Astrocyte (in vitro differentiated cells and primary cell): Measurements from ENCODE around the gene FAM217A. TPM values are rescaled to one million over a fixed set of nuclear protein-coding genes. Genes with fewer than 3 reads are reported as not detected.

Experiments used
- DNase-seq: peaks from one replicate; pipeline ENCODE4 v3.0.0-alpha.2; 2010; ENCODE audit warnings: low read depth
- FAIRE-seq: peaks from 2 replicates; lab custom pipeline; 2011; peaks lifted over from hg19 to GRCh38; lab: Jason Lieb, UNC
- H2AFZ ChIP-seq: 2 replicates; pipeline ENCODE4 v1.6.0; 2012; ENCODE audit warnings: low read depth, low read length, inconsistent platforms
- H3K27ac ChIP-seq: 2 replicates; pipeline ENCODE4 v1.5.1; 2011; ENCODE audit warnings: low read depth, low read length, inconsistent platforms
- H3K27me3 ChIP-seq: 2 replicates; pipeline ENCODE4 v1.6.0; 2011; ENCODE audit warnings: low read length, inconsistent platforms; ENCODE audit not compliant: insufficient read depth
- H3K36me3 ChIP-seq: 2 replicates; pipeline ENCODE4 v1.5.1; 2011; ENCODE audit warnings: low read length, inconsistent platforms; ENCODE audit not compliant: insufficient read depth
- H3K4me1 ChIP-seq: 2 replicates; pipeline ENCODE4 v1.5.1; 2011; ENCODE audit warnings: low read length, inconsistent platforms; ENCODE audit not compliant: insufficient read depth
- H3K4me2 ChIP-seq: 2 replicates; pipeline ENCODE4 v1.6.0; 2012; ENCODE audit warnings: low read length, inconsistent platforms
- H3K4me3 ChIP-seq: 2 replicates; pipeline ENCODE4 v1.5.1; 2011; ENCODE audit warnings: low read depth, mild to moderate bottlenecking, low read length, inconsistent platforms; ENCODE audit not compliant: insufficient read depth
- H3K79me2 ChIP-seq: 2 replicates; pipeline ENCODE4 v1.6.0; 2012; ENCODE audit warnings: mild to moderate bottlenecking, low read length, inconsistent platforms; ENCODE audit not compliant: insufficient read depth
- H3K9ac ChIP-seq: 2 replicates; pipeline ENCODE4 v1.6.0; 2012; ENCODE audit warnings: mild to moderate bottlenecking, low read length, inconsistent platforms
- H3K9me3 ChIP-seq: 2 replicates; pipeline ENCODE4 v1.5.1; 2012; ENCODE audit warnings: low read depth, mild to moderate bottlenecking, low read length, inconsistent platforms; ENCODE audit not compliant: insufficient read depth
- H4K20me1 ChIP-seq: 2 replicates; pipeline ENCODE4 v1.6.0; 2012; ENCODE audit warnings: low read length, inconsistent platforms; ENCODE audit not compliant: insufficient read depth
- H3K27ac Mint-ChIP-seq: one replicate; pipeline ENCODE4 v1.8.0; 2021; ENCODE audit warnings: mild to moderate bottlenecking, mixed read lengths; ENCODE audit not compliant: unreplicated experiment
- H3K27me3 Mint-ChIP-seq: one replicate; pipeline ENCODE4 v1.8.0; 2021; ENCODE audit warnings: low read depth, mixed read lengths; ENCODE audit not compliant: unreplicated experiment
- H3K36me3 Mint-ChIP-seq: one replicate; pipeline ENCODE4 v1.8.0; 2021; ENCODE audit warnings: low read depth, mixed read lengths; ENCODE audit not compliant: unreplicated experiment
- H3K4me1 Mint-ChIP-seq: one replicate; pipeline ENCODE4 v1.8.0; 2021; ENCODE audit warnings: low read depth, mixed read lengths; ENCODE audit not compliant: unreplicated experiment
- H3K4me3 Mint-ChIP-seq: one replicate; pipeline ENCODE4 v1.8.0; 2021; ENCODE audit warnings: mild to moderate bottlenecking, moderate library complexity, mixed read lengths; ENCODE audit not compliant: unreplicated experiment
- H3K9me3 Mint-ChIP-seq: one replicate; pipeline ENCODE4 v1.8.0; 2021; ENCODE audit warnings: mild to moderate bottlenecking, mixed read lengths; ENCODE audit not compliant: unreplicated experiment
- EZH2 ChIP-seq: IDR thresholded peaks from 2 replicates; pipeline ENCODE4 v1.6.1; 2012; ENCODE audit warnings: mild to moderate bottlenecking, low read length, inconsistent platforms; ENCODE audit not compliant: insufficient read depth
- total RNA-seq: library from RNA; stranded (reverse); gene quantifications from 2 replicates; pipeline ENCODE4 v1.2.1, GENCODE V29; 2021
- TF ChIP-seq, protein P1 (sequence below): IDR thresholded peaks from 2 replicates; pipeline ENCODE4 v1.5.1; 2011; ENCODE audit warnings: low read depth, mild to moderate bottlenecking, inconsistent platforms, low read length, moderate library complexity; ENCODE audit not compliant: insufficient read depth

The FAM217A gene
- total RNA-seq, 1 donor from 2014 or later: not detected

DNA sequence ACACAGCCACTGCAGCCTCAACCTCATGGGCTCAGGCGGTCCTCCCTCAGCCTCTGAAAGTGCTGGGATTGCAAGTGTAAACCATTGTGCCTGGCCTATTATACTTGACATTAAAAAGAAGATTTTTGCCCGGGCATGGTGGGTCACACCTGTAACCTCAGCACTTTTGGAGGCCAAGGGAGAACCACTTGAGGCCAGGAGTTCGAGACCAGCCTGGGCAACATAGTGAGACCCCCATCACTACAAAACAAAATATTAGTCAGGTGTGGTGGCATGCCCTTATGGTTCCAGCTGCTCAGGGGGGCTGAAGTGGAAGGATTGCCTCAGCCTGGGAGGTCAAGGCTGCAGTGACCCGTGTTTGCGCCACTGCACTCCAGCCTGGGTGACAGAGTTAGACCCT lies 42.4 kb downstream of the FAM217A start:
- H3K9me3 ChIP-seq: no peaks in the 10 kb centered on the region
- Mint-ChIP-seq H3K4me3 (no peak overlapping the region), H3K27ac (no peak overlapping the region), H3K27me3 (no peaks in the 10 kb centered on the region), H3K9me3 (no peaks in the 10 kb centered on the region), H3K36me3 (peaks cover 13% of the 10 kb centered on the region), H3K4me1 (peaks cover 20% of the 10 kb centered on the region)
- TF ChIP-seq, protein P1, sequence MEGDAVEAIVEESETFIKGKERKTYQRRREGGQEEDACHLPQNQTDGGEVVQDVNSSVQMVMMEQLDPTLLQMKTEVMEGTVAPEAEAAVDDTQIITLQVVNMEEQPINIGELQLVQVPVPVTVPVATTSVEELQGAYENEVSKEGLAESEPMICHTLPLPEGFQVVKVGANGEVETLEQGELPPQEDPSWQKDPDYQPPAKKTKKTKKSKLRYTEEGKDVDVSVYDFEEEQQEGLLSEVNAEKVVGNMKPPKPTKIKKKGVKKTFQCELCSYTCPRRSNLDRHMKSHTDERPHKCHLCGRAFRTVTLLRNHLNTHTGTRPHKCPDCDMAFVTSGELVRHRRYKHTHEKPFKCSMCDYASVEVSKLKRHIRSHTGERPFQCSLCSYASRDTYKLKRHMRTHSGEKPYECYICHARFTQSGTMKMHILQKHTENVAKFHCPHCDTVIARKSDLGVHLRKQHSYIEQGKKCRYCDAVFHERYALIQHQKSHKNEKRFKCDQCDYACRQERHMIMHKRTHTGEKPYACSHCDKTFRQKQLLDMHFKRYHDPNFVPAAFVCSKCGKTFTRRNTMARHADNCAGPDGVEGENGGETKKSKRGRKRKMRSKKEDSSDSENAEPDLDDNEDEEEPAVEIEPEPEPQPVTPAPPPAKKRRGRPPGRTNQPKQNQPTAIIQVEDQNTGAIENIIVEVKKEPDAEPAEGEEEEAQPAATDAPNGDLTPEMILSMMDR: no peak
- no peak for TF ChIP-seq EZH2
- H3K27me3 ChIP-seq: no peaks in the 10 kb centered on the region
- no peak overlapping the region for H3K27ac ChIP-seq
- no peak overlapping the region for H3K4me2 ChIP-seq
- peaks cover 67% of the 10 kb centered on the region for H4K20me1 ChIP-seq
- H3K4me3 ChIP-seq: no peak overlapping the region
- no peak overlapping the region for H2AFZ ChIP-seq
- H3K4me1 ChIP-seq: no peaks in the 10 kb centered on the region
- no peak for DNase-seq
- no peak overlapping the region for H3K9ac ChIP-seq
- peaks cover 83% of the 10 kb centered on the region for H3K79me2 ChIP-seq
- H3K36me3 ChIP-seq: peaks cover 45% of the 10 kb centered on the region
- FAIRE-seq: no peak

GRCh38 chr6:4032475-4032874 lies 46.5 kb downstream of the FAM217A start:
- no peak overlapping the region for H3K4me3 ChIP-seq
- no peaks in the 10 kb centered on the region for H3K9me3 Mint-ChIP-seq
- FAIRE-seq (no peak), DNase-seq (no peak)
- H3K4me3 Mint-ChIP-seq: no peak overlapping the region
- peaks cover 7% of the 10 kb centered on the region for H3K4me1 Mint-ChIP-seq
- no peak overlapping the region for H3K27ac ChIP-seq
- H3K79me2 ChIP-seq: peaks cover 97% of the 10 kb centered on the region
- no peaks in the 10 kb centered on the region for H3K27me3 ChIP-seq
- peaks cover 5% of the 10 kb centered on the region for H3K36me3 Mint-ChIP-seq
- H4K20me1 ChIP-seq: peaks cover 77% of the 10 kb centered on the region
- H3K4me2 ChIP-seq: peak overlapping the region; percentile 8
- peaks cover 21% of the 10 kb centered on the region for H3K36me3 ChIP-seq
- H3K27me3 Mint-ChIP-seq: no peaks in the 10 kb centered on the region
- H3K4me1 ChIP-seq: no peaks in the 10 kb centered on the region
- H3K9me3 ChIP-seq: no peaks in the 10 kb centered on the region
- no peak overlapping the region for H2AFZ ChIP-seq
- no peak for TF ChIP-seq EZH2
- TF ChIP-seq, protein P1: no peak
- no peak overlapping the region for H3K9ac ChIP-seq
- no peak overlapping the region for H3K27ac Mint-ChIP-seq

DNA sequence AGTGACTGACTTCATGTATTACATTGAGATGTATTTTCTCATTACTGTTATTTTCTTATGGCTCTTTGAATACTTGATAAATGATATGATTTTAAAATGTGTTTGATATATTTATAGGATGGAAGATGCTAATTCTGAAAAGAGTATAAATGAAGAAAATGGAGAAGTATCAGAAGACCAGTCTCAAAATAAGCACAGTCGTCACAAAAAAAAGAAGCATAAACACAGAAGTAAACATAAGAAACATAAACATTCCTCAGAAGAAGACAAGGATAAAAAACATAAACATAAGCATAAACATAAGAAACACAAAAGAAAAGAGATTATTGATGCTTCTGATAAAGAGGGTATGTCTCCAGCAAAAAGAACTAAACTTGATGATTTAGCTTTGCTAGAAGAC lies 47.5 kb downstream of the FAM217A start:
- H3K4me3 Mint-ChIP-seq: no peak overlapping the region
- H3K4me1 Mint-ChIP-seq: peaks cover 12% of the 10 kb centered on the region

More for the DNA sequence above, 47.5 kb downstream of the FAM217A start:
- H3K27me3 ChIP-seq: no peaks in the 10 kb centered on the region
- no peak overlapping the region for H2AFZ ChIP-seq
- H3K9ac ChIP-seq: no peak overlapping the region
- no peak for DNase-seq
- Mint-ChIP-seq H3K27me3 (no peaks in the 10 kb centered on the region), H3K36me3 (peaks cover 5% of the 10 kb centered on the region), H3K27ac (no peak overlapping the region), H3K9me3 (no peaks in the 10 kb centered on the region)
- no peak overlapping the region for H3K27ac ChIP-seq
- no peak overlapping the region for H3K4me2 ChIP-seq
- peaks cover 97% of the 10 kb centered on the region for H3K79me2 ChIP-seq
- H3K36me3 ChIP-seq: peaks cover 17% of the 10 kb centered on the region
- no peak overlapping the region for H3K4me3 ChIP-seq
- peaks cover 78% of the 10 kb centered on the region for H4K20me1 ChIP-seq
- no peak for FAIRE-seq
- H3K9me3 ChIP-seq: no peaks in the 10 kb centered on the region
- H3K4me1 ChIP-seq: no peaks in the 10 kb centered on the region
- TF ChIP-seq, protein P1: no peak
- no peak for TF ChIP-seq EZH2
